Eye (tissue), 1 donor: ENCODE results near the gene GRK1.
A peak's percentile ranks its signal among the peaks of the same experiment; 100 is the strongest.
"Not testable (repeated sequence)": the region's sequence is repeated elsewhere in the genome, so short reads cannot be mapped to it uniquely, and the experiment has no call there.

Experiments used
- DNase-seq: peaks from one replicate; pipeline ENCODE4 v3.0.0-alpha.2; 2015

Gene GRK1

GRCh38 chr13:113667771-113668490 is 912 bp downstream of the GRK1 start:
- no peak for DNase-seq

- no peak for DNase-seq
Measured at GRCh38 chr13:113668491-113668971, 1.5 kb downstream of the GRK1 start.

- no peak for DNase-seq
Measured at GRCh38 chr13:113669231-113669754, 2.3 kb downstream of the GRK1 start.

- DNase-seq: no peak
Measured at GRCh38 chr13:113669755-113670341, 2.8 kb downstream of the GRK1 start.

- no peak for DNase-seq
Measured at GRCh38 chr13:113670541-113670940, 3.5 kb downstream of the GRK1 start.

- no peak for DNase-seq
Measured at GRCh38 chr13:113671066-113672001, 4.3 kb downstream of the GRK1 start.

- DNase-seq: no peak
Measured at GRCh38 chr13:113672002-113672651, 5.1 kb downstream of the GRK1 start.

GRCh38 chr13:113722921-113723320 is 55.9 kb downstream of the GRK1 start:
- DNase-seq: no peak

- DNase-seq: no peak
Measured at GRCh38 chr13:113723410-113724015, 56.5 kb downstream of the GRK1 start.

GRCh38 chr13:113724016-113724758 is 57.2 kb downstream of the GRK1 start:
- no peak for DNase-seq

- peak; percentile 92 for DNase-seq
Measured at GRCh38 chr13:113724780-113725315, 57.8 kb downstream of the GRK1 start.

GRCh38 chr13:113725329-113726105 is 58.5 kb downstream of the GRK1 start:
- not testable (repeated sequence) for DNase-seq

GRCh38 chr13:113726106-113726821 is 59.2 kb downstream of the GRK1 start:
- DNase-seq: peak; percentile 69

GRCh38 chr13:113726961-113727411 is 60.0 kb downstream of the GRK1 start:
- DNase-seq: no peak

- no peak for DNase-seq
Measured at GRCh38 chr13:113728571-113729054, 61.6 kb downstream of the GRK1 start.

- peak; percentile 56 for DNase-seq
Measured at GRCh38 chr13:113729187-113730019, 62.4 kb downstream of the GRK1 start.

GRCh38 chr13:113730258-113730691 is 63.3 kb downstream of the GRK1 start:
- no peak for DNase-seq

- no peak for DNase-seq
Measured at GRCh38 chr13:113730831-113731191, 63.8 kb downstream of the GRK1 start.
